Activated CD4-positive, alpha-beta T cell treated with anti-CD3 and anti-CD28 coated beads for 48 hours (primary cell): ENCODE results near the gene CYP2A6.

Experiments
- DNase-seq: peaks from one replicate; pipeline ENCODE4 v3.0.0-alpha.2; 2020

Gene CYP2A6

DNA sequence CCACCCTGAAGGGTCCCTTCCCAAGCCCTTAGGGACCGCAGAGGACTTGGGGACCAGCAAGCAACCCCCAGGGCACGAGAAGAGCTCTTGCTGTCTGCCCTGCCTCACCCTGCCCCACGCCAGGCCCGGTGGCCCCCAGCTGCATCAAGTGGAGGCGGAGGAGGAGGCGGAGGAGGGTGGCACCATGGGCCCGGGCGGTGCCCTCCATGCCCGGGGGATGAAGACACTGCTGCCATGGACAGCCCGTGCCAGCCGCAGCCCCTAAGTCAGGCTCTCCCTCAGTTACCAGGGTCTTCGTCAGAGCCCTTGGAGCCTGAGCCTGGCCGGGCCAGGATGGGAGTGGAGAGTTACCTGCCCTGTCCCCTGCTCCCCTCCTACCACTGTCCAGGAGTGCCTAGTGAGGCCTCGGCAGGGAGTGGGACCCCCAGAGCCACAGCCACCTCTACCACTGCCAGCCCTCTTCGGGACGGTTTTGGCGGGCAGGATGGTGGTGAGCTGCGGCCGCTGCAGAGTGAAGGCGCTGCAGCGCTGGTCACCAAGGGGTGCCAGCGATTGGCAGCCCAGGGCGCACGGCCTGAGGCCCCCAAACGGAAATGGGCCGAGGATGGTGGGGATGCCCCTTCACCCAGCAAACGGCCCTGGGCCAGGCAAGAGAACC is 49.8 kb downstream of the CYP2A6 start:
- no peak for DNase-seq

DNA sequence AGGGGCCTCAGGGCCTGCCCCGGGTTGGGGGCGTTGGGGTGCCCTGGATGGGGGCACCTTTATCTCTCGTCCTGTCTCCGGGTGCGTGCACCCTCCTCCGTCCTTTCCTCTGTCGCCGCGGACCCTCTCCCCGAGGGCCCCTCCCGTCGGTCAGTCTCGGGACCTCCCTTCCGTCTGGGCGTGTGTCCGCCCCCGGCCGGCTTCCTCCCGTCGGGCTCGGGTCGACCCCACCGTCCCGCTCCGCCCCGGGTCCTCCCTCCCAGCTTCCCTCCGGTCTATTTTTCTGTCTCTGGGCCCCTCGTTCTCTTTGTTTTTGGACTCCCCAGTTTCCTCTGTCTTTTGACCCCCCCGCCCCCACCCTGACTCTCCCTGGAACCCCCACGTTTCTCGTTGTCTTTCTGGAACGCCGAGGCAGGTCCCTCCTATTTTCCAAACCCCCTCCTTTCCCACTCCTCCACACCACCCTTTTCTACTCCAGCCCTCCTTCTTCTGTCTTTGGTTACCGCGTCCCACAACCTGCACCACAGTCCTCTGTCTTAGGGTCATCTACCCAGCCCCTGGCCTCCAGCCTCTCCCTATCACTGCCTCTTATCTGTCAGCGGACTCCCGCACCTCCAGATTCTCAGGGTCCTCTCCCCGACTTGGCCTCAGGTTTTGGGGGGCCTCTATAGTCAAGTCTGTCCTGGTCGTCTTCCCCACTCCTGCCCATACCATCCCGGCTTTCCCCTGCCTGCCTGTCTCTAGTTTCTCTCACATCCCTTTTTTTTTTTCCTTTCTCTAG is 50.5 kb downstream of the CYP2A6 start:
- DNase-seq, result peak; percentile 40

DNA sequence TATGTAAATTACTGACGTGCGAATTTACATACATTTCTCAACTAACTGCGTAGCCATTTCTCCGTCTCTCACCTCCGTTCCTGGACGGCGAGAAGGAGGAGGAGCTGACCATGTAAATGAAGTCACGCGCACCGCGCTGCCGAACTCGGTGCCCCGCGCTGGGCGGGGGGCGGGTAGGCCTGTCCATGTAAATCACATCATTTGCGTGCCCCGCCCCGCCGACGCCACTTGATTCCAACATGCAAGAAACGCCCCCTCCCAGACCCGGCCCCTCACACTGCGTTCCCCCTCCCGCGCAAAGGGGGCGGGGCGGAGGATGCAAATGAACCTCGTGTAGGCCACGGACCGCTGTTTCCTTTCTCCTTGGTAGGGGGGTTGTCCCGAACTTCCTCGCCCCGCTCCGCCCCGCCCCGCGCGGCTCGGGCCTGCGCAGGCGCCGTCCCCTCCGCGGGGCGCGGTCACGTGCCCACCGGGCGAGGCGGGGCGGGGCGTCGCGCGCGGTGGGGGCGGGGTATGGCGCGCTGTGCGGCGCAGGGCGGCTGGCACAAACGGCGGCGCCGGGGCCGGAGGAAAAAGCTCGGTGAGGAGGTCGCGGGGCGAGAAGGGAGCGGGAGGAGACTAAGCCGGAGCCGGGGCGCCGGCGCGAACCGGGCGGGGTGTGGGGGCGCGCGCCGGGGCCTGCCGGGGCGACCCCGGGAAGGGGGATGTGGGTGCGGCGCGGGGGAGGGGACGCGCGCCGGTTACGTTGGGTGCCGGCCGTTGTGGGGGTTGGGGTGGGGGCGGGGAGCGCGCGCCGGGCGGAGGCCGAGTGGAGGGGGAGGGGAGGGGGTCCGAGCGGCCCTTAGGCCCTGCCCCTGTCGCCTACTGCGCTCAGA is 51.3 kb downstream of the CYP2A6 start, which contains the start of gene EGLN2:
Gene EGLN2 (plus strand): TSS at position 509 of the 875 bp plus-strand sequence. CDS start 1,382 bp downstream, outside the sequence.
- DNase-seq, result peak; percentile 100

DNA sequence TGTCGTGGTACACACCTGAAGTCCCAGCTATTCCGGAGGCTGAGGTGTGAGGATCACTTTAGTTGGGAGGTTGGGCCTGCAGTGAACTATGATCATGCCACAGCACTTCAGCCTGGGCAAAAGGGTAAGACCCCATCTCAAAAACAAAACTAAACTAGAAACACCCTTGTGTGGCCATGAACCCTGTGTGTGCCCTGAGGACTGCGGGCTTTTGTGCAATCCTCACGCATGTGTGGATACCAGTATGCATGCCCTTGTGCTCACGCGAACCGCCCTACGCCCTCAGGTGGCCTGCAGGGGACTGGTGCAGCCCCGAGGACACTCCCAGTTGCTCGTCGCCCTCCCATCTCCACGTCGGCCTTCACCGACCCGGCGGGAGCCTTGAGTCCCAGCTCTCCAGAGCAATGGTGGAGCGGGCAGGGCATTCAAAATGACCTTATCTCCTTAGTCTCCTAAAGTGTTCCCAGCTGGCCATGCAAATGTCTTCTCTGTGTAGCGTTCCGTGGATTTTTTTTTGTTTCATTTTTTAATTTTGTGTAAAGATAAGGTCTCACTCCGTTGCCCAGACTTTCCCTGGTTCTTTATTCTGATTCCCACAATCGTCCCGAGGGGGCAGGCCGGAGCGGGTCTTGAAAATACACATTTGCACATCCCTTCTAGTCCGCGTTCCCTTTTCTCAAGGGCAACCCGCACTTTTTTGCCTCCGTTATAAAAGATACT is 52.1 kb downstream of the CYP2A6 start:
- DNase-seq, result peak; percentile 78

DNA sequence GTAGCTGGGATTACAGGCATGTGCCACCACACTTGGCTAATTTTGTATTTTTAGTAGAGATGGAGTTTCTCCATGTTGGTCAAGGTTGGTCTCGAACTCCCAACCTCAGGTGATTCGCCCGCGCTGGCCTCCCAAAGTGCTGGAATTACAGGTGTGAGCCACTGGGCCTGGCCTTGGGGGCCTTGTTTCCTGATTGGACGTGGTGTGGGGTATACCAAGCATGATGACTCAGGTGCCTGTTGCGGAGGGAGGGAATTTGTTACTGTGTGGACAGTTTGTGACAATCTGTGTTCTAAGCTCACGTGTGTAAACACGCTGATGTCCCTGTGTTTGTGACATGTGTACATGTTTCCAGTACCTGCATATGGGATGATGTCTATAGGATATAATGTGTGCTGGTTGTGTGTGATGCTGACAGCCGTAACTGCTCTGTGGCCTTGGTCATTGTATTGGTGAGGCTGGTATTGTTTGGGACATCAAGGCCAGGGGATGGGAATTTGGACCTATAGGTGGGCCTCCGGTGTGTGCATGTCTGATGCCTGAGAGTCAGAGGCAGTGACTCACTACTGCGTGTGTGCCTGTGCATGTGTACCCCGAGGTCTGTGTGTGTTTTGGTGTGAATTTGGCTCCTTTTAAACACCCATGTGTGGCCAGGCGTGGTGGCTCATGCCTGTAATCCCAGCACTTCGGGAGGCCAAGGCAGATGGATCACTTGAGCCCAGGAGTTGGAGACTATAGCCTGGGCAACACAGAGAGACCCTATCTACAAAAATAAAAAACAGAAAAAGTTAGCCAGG is 52.9 kb downstream of the CYP2A6 start:
- DNase-seq, result no peak
